Astrocyte (in vitro differentiated cells and primary cell): ENCODE measurements around the gene NDEL1.

Experiments
- CTCF ChIP-seq: IDR thresholded peaks from 2 replicates; pipeline ENCODE4 v1.5.1; 2011; ENCODE audit warnings: low read depth, mild to moderate bottlenecking, inconsistent platforms, low read length, moderate library complexity; ENCODE audit not compliant: insufficient read depth
- EZH2 ChIP-seq: IDR thresholded peaks from 2 replicates; pipeline ENCODE4 v1.6.1; 2012; ENCODE audit warnings: mild to moderate bottlenecking, low read length, inconsistent platforms; ENCODE audit not compliant: insufficient read depth

DNA sequence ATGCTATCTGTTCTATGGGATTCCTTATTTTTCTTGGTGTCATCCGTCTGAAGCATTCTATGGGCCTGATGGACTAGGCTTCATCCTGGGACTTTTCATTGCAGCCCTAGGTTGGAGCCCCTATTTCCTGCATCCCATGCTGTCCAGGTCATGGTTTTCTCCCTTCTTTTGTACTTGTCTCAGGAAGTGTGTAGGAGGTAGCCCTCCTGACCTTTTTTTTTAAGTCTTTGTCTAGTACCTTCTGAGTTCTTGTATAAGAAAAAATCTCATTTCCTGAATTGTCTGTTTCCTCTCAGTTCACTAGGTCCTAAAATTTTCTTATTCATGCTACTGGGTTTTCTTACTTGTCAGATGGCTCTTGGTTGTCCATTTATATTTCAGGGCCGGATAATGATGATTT, 6.0 kb downstream of the NDEL1 start:
- TF ChIP-seq CTCF (no peak), EZH2 (no peak)
